NT2/D1 (cell line): ENCODE results near the gene MAGI1.

Experiments
- SUZ12 ChIP-seq: IDR thresholded peaks from 2 replicates; pipeline ENCODE4 v1.6.1; 2011; ENCODE audit not compliant: insufficient read length, insufficient read depth; ENCODE audit errors: extremely low read depth
- YY1 ChIP-seq: IDR thresholded peaks from 2 replicates; pipeline ENCODE4 v1.6.1; 2011; ENCODE audit not compliant: insufficient read length, insufficient read depth
- ZNF274 ChIP-seq: IDR thresholded peaks from 2 replicates; pipeline ENCODE4 v1.6.1; 2011; ENCODE audit warnings: mild to moderate bottlenecking, low read depth, low read length

DNA sequence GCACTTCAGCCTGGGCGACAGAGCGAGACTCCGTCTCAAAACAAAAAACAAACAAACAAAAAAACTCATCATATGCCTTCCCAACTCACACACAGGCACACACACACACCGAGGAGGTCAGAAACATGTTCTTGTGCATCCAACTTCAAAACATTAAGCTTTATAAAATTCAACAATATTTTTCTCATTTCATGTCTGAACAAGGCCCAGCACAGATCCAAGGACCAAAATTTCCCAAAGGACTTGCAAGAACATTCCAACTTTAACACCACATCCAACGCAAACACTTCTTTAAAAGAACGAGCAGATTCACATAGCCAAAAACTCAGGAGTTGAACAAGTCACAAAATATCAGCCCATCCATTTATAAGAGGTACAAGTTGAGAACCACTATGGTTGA, 148.4 kb downstream of the MAGI1 start:
- no peak for TF ChIP-seq SUZ12
- TF ChIP-seq ZNF274: no peak
- TF ChIP-seq YY1: no peak
